Mesenchymal stem cell (in vitro differentiated cells and primary cell): ENCODE measurements around the gene TMEM203.

Experiments used
- DNase-seq: peaks from one replicate; pipeline ENCODE4 v3.0.0-alpha.2; 2013
- H2AFZ ChIP-seq: one replicate; pipeline ENCODE4 v1.6.1; 2013; ENCODE audit warnings: low read depth, mild to moderate bottlenecking, control low read depth, inconsistent platforms, low read length, moderate library complexity
- H2AK5ac ChIP-seq: 2 replicates; pipeline ENCODE4 v1.6.1; 2013; ENCODE audit warnings: low read length, moderate library complexity, mild to moderate bottlenecking, inconsistent platforms; ENCODE audit not compliant: severe bottlenecking
- H2BK120ac ChIP-seq: one replicate; pipeline ENCODE4 v1.6.1; 2013; ENCODE audit warnings: low read depth, mild to moderate bottlenecking, inconsistent platforms, low read length, moderate library complexity
- H2BK12ac ChIP-seq, 2 experiments: one replicate each; pipeline ENCODE4 v1.6.1; 2013; ENCODE audit warnings: inconsistent platforms in 2 of 2, low read length in 2 of 2, mild to moderate bottlenecking in 2 of 2, moderate library complexity in 2 of 2, control low read depth in 1 of 2
- H2BK15ac ChIP-seq: one replicate; pipeline ENCODE4 v1.6.1; 2013; ENCODE audit warnings: mild to moderate bottlenecking, low read depth, inconsistent platforms; ENCODE audit not compliant: poor library complexity, severe bottlenecking
- H2BK5ac ChIP-seq: 2 replicates; pipeline ENCODE4 v1.6.1; 2013; ENCODE audit warnings: low read depth, mild to moderate bottlenecking, low read length, control low read depth, inconsistent platforms; ENCODE audit not compliant: poor library complexity, severe bottlenecking
- H3K14ac ChIP-seq, 2 experiments: one replicate each; pipeline ENCODE4 v1.6.1; 2013; ENCODE audit warnings: inconsistent platforms in 2 of 2, low read length in 2 of 2, control low read depth in 1 of 2, mild to moderate bottlenecking in 1 of 2, moderate library complexity in 1 of 2
- H3K18ac ChIP-seq, 2 experiments: one replicate each; pipeline ENCODE4 v1.6.1; 2013; ENCODE audit warnings: inconsistent platforms in 2 of 2, low read length in 2 of 2, control low read depth in 1 of 2, low read depth in 1 of 2, mild to moderate bottlenecking in 1 of 2
- H3K23ac ChIP-seq, 2 experiments: one replicate each; pipeline ENCODE4 v1.6.1; 2013; ENCODE audit warnings: inconsistent platforms in 2 of 2, low read length in 2 of 2, mild to moderate bottlenecking in 2 of 2, moderate library complexity in 2 of 2, control low read depth in 1 of 2
- H3K27ac ChIP-seq: 2 replicates; pipeline ENCODE4 v1.5.1; 2013; ENCODE audit warnings: mild to moderate bottlenecking, moderate library complexity, low read length, control low read depth, inconsistent platforms; ENCODE audit not compliant: poor library complexity, severe bottlenecking
- H3K27me3 ChIP-seq, 2 experiments: 2 replicates each; pipeline versions ENCODE4 v1.6.1 to v1.7.0; 2013; ENCODE audit warnings: low read length in 2 of 2, mild to moderate bottlenecking in 2 of 2, moderate library complexity in 2 of 2, control low read depth in 1 of 2, inconsistent platforms in 1 of 2; ENCODE audit not compliant: control insufficient read depth in 1 of 2, insufficient read depth in 1 of 2
- H3K36me3 ChIP-seq, 2 experiments: 2 replicates each; pipeline versions ENCODE4 v1.6.1 to v1.7.0; 2013; ENCODE audit warnings: low read length in 2 of 2, control low read depth in 1 of 2, inconsistent platforms in 1 of 2, low read depth in 1 of 2, mild to moderate bottlenecking in 1 of 2; ENCODE audit not compliant: insufficient read depth in 2 of 2, control insufficient read depth in 1 of 2
- H3K4ac ChIP-seq, 2 experiments: one replicate each; pipeline ENCODE4 v1.6.1; 2013; ENCODE audit warnings: inconsistent platforms in 2 of 2, low read length in 2 of 2, mild to moderate bottlenecking in 2 of 2, moderate library complexity in 2 of 2, control low read depth in 1 of 2, low read depth in 1 of 2
- H3K4me1 ChIP-seq: 2 replicates; pipeline ENCODE4 v1.6.1; 2013; ENCODE audit warnings: low read depth, low read length, control low read depth; ENCODE audit not compliant: control insufficient read depth, insufficient read depth
- H3K4me2 ChIP-seq: 2 replicates; pipeline ENCODE4 v1.6.1; 2013; ENCODE audit warnings: low read length, mild to moderate bottlenecking, inconsistent platforms; ENCODE audit not compliant: poor library complexity, severe bottlenecking
- H3K4me3 ChIP-seq, 2 experiments: 2 replicates each; pipeline versions ENCODE4 v1.5.1 to v1.7.0; 2013; ENCODE audit warnings: low read length in 2 of 2, mild to moderate bottlenecking in 2 of 2, control low read depth in 1 of 2, low read depth in 1 of 2; ENCODE audit not compliant: insufficient read depth in 1 of 2
- H3K79me1 ChIP-seq: replicated peaks from 2 replicates; pipeline ENCODE4 v1.6.1; 2013; ENCODE audit warnings: mild to moderate bottlenecking, control low read depth, low read length, inconsistent platforms; ENCODE audit not compliant: poor library complexity, severe bottlenecking
- H3K9ac ChIP-seq: 2 replicates; pipeline ENCODE4 v1.7.0; 2013; ENCODE audit warnings: mild to moderate bottlenecking, low read length, moderate library complexity
- H3K9me3 ChIP-seq: 2 replicates; pipeline ENCODE4 v1.7.0; 2013; ENCODE audit warnings: mild to moderate bottlenecking, low read length; ENCODE audit not compliant: control insufficient read depth
- H4K8ac ChIP-seq: one replicate; pipeline ENCODE4 v1.6.1; 2013; ENCODE audit warnings: inconsistent platforms, mild to moderate bottlenecking, low read length, moderate library complexity
- H4K91ac ChIP-seq: one replicate; pipeline ENCODE4 v1.6.1; 2013; ENCODE audit warnings: mild to moderate bottlenecking, low read length, inconsistent platforms
- WGBS: methylation state at CpG from one replicate; pipeline ENCODE4 v1.1.7; 2013; ENCODE audit warnings: mixed read lengths; 5-methylcytosine and 5-hydroxymethylcytosine counted together

TMEM203 gene

GRCh38 chr9:137159105-137160053 is 46.1 kb downstream of the TMEM203 start:
- no peaks in the 10 kb centered on the region for H3K79me1 ChIP-seq
- H2AFZ ChIP-seq = no peak overlapping the region
- H2BK12ac ChIP-seq = no peak overlapping the region
- no peak overlapping the region for H4K91ac ChIP-seq
- H3K4me3 ChIP-seq = no peak overlapping the region
- H3K23ac ChIP-seq = no peak overlapping the region
- no peak overlapping the region for H3K9ac ChIP-seq
- H2BK15ac ChIP-seq = no peak overlapping the region
- WGBS = 49% methylated on average over 12 of the region's 14 CpGs
- H3K36me3 ChIP-seq = peaks cover 0 to 4% of the 10 kb centered on the region in 2 experiments
- H3K27me3 ChIP-seq = peaks cover 84 to 92% of the 10 kb centered on the region in 2 experiments
- no peak overlapping the region for H3K14ac ChIP-seq
- no peak overlapping the region for H3K4me2 ChIP-seq
- H2BK120ac ChIP-seq = no peak overlapping the region
- no peak for DNase-seq
- H3K4me1 ChIP-seq = peaks cover 27% of the 10 kb centered on the region
- no peaks in the 10 kb centered on the region for H3K9me3 ChIP-seq
- H3K18ac ChIP-seq = no peak overlapping the region
- no peak overlapping the region for H3K27ac ChIP-seq
- no peak overlapping the region for H4K8ac ChIP-seq
- no peak overlapping the region for H2BK5ac ChIP-seq
- no peak overlapping the region for H3K4ac ChIP-seq
- no peak overlapping the region for H2AK5ac ChIP-seq

DNA sequence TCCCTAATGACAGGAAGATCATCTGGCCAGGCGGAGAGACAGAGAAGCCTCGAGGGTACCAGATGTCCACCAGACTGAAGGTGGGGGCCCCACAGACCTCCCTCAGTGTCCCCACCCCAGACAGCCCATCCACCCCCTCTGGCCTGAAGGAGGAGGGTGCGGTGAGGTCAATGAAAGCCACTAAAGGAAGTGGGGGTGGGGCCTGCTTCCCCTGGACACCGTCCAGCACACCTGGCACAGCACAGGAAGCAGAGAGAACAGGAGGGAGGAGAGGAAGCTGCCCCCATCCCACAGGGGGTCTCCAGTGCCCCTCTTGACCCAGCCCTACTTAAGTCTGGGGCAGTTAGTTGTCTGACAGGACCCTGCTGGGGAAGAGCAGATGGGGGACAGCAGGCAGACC is 46.8 kb downstream of the TMEM203 start:
- H3K14ac ChIP-seq = no peak overlapping the region
- no peak overlapping the region for H3K4ac ChIP-seq
- no peak for DNase-seq
- H2BK5ac ChIP-seq = no peak overlapping the region
- no peak overlapping the region for H2AFZ ChIP-seq
- H3K9ac ChIP-seq = no peak overlapping the region
- no peak overlapping the region for H3K23ac ChIP-seq
- 45% methylated on average over 2 of the region's 4 CpGs for WGBS
- no peak overlapping the region for H2AK5ac ChIP-seq
- no peaks in the 10 kb centered on the region for H3K9me3 ChIP-seq
- H3K79me1 ChIP-seq = no peaks in the 10 kb centered on the region
- no peak overlapping the region for H2BK12ac ChIP-seq
- H3K36me3 ChIP-seq = peaks cover 0 to 4% of the 10 kb centered on the region in 2 experiments
- no peak overlapping the region for H3K18ac ChIP-seq
- H3K4me2 ChIP-seq = no peak overlapping the region
- H2BK15ac ChIP-seq = no peak overlapping the region
- peaks cover 77 to 85% of the 10 kb centered on the region in 2 experiments for H3K27me3 ChIP-seq
- no peak overlapping the region for H2BK120ac ChIP-seq
- H4K91ac ChIP-seq = no peak overlapping the region
- H4K8ac ChIP-seq = no peak overlapping the region
- H3K4me1 ChIP-seq = peaks cover 27% of the 10 kb centered on the region
- H3K27ac ChIP-seq = no peak overlapping the region
- H3K4me3 ChIP-seq = no peak overlapping the region

DNA sequence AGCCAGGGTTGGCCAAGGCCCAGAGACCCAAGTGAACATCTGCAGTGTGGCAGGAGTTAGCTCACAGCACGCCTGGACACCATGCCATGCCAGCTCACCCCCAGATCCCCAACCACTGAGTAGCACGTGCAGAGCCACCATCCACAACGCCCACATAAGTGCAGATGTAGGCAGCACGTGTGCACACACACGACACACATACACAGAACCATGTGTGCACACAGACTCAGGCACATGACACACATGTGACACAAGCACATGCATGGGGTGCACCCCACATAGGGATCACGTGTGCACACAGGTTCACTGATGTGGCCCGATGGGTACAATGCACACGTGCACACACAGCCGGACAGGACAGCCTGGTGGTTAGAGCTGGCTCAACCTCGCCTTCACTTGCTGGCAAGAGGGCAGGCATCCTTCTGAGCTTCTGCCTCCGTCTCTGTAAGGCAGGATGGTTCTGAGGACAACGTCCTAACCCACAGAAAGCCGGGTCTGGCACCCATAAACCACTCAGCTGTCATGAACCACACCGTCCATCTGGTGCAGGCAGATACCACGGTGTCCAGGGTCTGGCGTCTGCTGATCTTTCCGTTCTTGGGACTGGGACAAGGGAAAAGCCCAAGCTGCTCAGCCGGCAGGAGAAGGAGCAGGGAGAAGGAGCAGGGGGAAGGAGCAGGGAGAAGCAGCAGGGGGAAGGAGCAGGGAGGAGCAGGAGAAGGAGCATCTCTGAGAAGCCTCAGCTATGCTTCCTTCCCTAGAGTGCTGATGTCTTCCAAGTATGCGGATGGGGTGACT is 47.6 kb downstream of the TMEM203 start:
- Histone ChIP-seq H3K27me3 (peaks cover 70 to 77% of the 10 kb centered on the region in 2 experiments), H2BK15ac (no peak overlapping the region), H3K4me2 (no peak overlapping the region), H3K14ac (no peak overlapping the region), H2AK5ac (no peak overlapping the region), H3K23ac (no peak overlapping the region), H2BK120ac (no peak overlapping the region), H2AFZ (no peak overlapping the region), H3K4me3 (no peak overlapping the region), H4K8ac (no peak overlapping the region), H3K9ac (no peak overlapping the region), H3K9me3 (no peaks in the 10 kb centered on the region), H3K79me1 (no peaks in the 10 kb centered on the region), H3K4me1 (peaks cover 21% of the 10 kb centered on the region), H3K4ac (no peak overlapping the region), H2BK12ac (no peak overlapping the region), H3K18ac (no peak overlapping the region), H4K91ac (no peak overlapping the region), H3K36me3 (peaks cover 0 to 4% of the 10 kb centered on the region in 2 experiments), H3K27ac (no peak overlapping the region), H2BK5ac (no peak overlapping the region)
- WGBS = 80% methylated on average over 18 of the region's 19 CpGs
- DNase-seq = no peak
